ENCODE data around the gene SNU13.

DNA sequence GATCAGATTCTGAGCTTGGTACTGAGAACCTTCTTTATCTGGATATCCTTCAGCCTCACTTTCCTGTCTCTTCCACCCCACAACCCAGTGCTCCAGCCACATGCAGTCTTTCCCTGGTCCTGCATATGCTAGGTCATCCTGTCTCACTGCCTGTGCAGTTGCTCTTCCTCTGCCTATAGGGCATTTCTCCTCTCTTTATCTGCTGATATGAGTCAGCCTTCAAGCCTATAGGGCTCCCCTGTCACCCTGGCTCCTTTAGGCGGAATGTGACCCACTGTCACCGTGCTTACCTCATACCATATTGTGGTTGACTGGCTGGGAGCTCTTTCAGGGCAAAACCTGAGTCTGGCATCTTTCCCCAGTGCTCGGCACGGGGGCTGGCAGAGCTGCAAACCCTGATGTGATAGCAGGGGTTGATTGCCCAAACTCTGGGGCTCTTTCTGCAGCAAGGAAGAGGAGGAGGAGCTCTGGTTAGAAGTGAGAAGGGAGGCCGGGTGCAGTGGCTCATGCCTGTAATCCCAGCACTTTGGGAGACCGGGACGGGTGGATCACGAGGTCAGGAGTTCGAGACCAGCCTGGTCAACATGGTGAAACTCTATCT, 36.9 kb upstream of the SNU13 start:
- TF ChIP-seq, protein P1, sequence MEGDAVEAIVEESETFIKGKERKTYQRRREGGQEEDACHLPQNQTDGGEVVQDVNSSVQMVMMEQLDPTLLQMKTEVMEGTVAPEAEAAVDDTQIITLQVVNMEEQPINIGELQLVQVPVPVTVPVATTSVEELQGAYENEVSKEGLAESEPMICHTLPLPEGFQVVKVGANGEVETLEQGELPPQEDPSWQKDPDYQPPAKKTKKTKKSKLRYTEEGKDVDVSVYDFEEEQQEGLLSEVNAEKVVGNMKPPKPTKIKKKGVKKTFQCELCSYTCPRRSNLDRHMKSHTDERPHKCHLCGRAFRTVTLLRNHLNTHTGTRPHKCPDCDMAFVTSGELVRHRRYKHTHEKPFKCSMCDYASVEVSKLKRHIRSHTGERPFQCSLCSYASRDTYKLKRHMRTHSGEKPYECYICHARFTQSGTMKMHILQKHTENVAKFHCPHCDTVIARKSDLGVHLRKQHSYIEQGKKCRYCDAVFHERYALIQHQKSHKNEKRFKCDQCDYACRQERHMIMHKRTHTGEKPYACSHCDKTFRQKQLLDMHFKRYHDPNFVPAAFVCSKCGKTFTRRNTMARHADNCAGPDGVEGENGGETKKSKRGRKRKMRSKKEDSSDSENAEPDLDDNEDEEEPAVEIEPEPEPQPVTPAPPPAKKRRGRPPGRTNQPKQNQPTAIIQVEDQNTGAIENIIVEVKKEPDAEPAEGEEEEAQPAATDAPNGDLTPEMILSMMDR (IDR thresholded peaks at IDR 0.05; ENCODE audit: borderline replicate concordance, extremely low read depth, low read length, poor library complexity, severe bottlenecking): no peak
- TF ChIP-seq EZH2 (IDR thresholded peaks at IDR 0.05; ENCODE audit: borderline replicate concordance, low read depth, low read length, severe bottlenecking): no peak
